HUES6 (cell line): ENCODE results near the gene UBE2S.

ENCODE experiments used
- H3K27ac ChIP-seq: 2 replicates; pipeline ENCODE4 v1.7.0; 2013; ENCODE audit warnings: low read depth, mild to moderate bottlenecking, low read length, inconsistent platforms
- H3K27me3 ChIP-seq: 2 replicates; pipeline ENCODE4 v1.6.1; 2013; ENCODE audit warnings: low read length; ENCODE audit not compliant: control insufficient read depth, insufficient read depth
- H3K36me3 ChIP-seq: 2 replicates; pipeline ENCODE4 v1.6.1; 2013; ENCODE audit warnings: low read length; ENCODE audit not compliant: control insufficient read depth, insufficient read depth
- H3K4me1 ChIP-seq: 2 replicates; pipeline ENCODE4 v1.6.1; 2013; ENCODE audit warnings: low read length; ENCODE audit not compliant: control insufficient read depth, insufficient read depth
- H3K4me3 ChIP-seq: 2 replicates; pipeline ENCODE4 v1.5.1; 2013; ENCODE audit warnings: low read depth, low read length
- H3K9ac ChIP-seq: one replicate; pipeline ENCODE4 v1.6.1; 2013; ENCODE audit warnings: mild to moderate bottlenecking, low read length
- H3K9me3 ChIP-seq: 2 replicates; pipeline ENCODE4 v1.6.1; 2013; ENCODE audit warnings: low read depth, low read length; ENCODE audit not compliant: control insufficient read depth, insufficient read depth

The UBE2S gene

DNA sequence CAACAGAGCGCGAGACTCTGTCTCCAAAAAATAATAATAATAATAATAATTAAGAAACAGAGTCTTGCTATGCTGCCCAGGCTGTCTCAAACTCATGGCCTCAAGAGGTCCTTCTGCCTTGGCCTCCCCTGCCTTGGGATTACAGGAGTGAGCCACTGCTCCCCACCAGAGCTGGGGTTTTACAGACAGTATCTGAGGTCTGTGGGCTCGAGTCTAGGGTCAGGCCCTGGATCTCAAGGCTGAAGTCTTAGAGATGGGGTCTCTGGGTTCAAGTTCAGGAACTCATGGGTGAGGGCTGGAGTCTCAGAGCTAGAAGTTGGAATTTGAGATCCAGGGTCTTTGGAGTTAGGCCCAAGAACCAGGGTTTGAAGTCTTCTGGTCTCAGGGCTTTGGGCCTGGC, 40.8 kb downstream of the UBE2S start:
- Histone ChIP-seq H3K4me1 (peaks cover 27% of the 10 kb centered on the region), H3K4me3 (no peak overlapping the region), H3K27me3 (peaks cover 36% of the 10 kb centered on the region), H3K9me3 (no peaks in the 10 kb centered on the region), H3K9ac (no peak overlapping the region), H3K27ac (no peak overlapping the region), H3K36me3 (no peaks in the 10 kb centered on the region)

DNA sequence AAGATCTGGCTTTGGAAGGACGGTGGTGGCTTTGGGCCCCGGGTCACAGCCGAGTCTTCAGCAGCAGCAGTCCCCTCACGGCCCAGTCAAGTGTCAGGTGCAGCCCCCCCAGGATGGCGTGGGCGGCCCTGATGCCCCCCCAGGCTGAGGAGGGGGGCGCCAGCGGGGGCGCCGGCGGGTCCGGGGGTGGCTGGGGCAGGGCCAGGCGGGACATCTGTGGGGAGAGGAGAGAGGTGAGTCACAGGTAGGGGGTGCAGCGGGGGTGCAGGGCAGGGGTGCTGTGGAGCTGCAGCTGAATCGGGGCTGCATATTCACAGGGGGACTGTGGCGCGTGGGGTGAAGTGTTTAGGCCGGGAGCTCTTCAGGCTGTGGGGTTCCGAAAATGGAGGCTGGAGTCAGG, 41.6 kb downstream of the UBE2S start:
- Histone ChIP-seq H3K4me1 (peaks cover 25% of the 10 kb centered on the region), H3K27me3 (peaks cover 28% of the 10 kb centered on the region), H3K9me3 (no peaks in the 10 kb centered on the region), H3K4me3 (no peak overlapping the region), H3K36me3 (no peaks in the 10 kb centered on the region), H3K9ac (no peak overlapping the region), H3K27ac (no peak overlapping the region)

DNA sequence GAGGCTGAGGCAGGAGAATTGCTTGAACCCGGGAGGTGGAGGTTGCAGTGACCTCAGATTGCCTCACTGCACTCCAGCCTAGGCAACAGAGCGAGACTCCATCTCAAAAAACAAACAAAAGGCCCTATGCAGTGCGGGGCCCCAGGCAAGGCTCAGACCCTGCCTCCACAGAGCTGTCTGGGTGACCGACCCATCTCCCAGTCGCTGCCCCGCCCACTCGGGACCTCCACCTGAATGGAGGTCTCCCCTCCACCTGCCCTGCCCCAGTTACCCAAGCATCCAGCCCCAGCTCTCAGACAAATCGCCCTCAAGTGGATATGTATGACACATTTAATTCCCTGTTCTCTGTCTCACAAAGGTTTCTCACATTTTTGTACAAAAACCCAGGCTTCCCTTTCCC, 42.3 kb downstream of the UBE2S start:
- Histone ChIP-seq H3K27ac (no peak overlapping the region), H3K27me3 (peaks cover 22% of the 10 kb centered on the region), H3K9me3 (no peaks in the 10 kb centered on the region), H3K4me1 (peaks cover 20% of the 10 kb centered on the region), H3K36me3 (no peaks in the 10 kb centered on the region), H3K4me3 (no peak overlapping the region), H3K9ac (no peak overlapping the region)

DNA sequence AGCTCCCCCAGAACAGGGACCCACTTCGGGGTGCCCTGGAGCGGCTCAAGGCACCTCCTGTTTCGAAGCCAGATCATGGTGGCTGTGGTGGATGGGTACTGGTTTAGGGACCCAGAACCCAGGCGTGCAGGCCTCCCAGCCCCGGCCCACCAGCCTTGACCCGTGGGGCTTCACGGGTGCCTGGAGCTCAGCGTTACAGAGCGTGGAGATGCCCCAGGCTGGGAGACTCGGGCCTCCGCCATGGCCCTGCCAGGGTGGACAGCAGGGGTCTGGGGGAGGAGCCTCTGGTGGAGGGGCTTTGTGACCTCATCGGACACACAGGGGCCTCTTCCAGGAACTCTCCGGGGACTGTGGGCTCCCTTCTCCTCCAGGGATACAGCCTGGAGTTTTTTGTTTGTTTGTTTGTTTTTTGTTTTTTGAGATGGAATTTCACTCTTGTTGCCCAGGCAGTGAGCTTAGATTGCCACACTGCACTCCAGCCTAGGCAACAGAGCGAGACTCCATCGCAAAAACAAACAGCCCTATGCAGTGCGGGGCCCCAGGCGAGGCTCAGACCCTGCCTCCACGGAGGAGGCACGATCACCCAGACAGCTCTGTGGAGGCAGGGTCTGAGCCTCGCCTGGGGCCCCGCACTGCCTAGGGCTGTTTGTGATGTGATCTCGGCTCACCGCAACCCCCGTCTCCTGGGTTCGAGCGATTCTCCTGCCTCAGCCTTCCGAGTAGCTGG, 44.4 kb downstream of the UBE2S start, which contains the start of gene GARIN5B:
Gene GARIN5B (minus strand): TSS at position 271 of the 727 bp plus-strand sequence. CDS start 194 bp downstream, at position 77.
- peaks cover 14% of the 10 kb centered on the region for H3K27me3 ChIP-seq
- H3K4me1 ChIP-seq, result peaks cover 12% of the 10 kb centered on the region
- H3K9ac ChIP-seq, result peak within 1 kb of the TSS; percentile 5
- no peaks in the 10 kb centered on the region for H3K36me3 ChIP-seq
- H3K9me3 ChIP-seq, result no peaks in the 10 kb centered on the region
- H3K4me3 ChIP-seq, result no peak within 1 kb of the TSS
- H3K27ac ChIP-seq, result no peak within 1 kb of the TSS

DNA sequence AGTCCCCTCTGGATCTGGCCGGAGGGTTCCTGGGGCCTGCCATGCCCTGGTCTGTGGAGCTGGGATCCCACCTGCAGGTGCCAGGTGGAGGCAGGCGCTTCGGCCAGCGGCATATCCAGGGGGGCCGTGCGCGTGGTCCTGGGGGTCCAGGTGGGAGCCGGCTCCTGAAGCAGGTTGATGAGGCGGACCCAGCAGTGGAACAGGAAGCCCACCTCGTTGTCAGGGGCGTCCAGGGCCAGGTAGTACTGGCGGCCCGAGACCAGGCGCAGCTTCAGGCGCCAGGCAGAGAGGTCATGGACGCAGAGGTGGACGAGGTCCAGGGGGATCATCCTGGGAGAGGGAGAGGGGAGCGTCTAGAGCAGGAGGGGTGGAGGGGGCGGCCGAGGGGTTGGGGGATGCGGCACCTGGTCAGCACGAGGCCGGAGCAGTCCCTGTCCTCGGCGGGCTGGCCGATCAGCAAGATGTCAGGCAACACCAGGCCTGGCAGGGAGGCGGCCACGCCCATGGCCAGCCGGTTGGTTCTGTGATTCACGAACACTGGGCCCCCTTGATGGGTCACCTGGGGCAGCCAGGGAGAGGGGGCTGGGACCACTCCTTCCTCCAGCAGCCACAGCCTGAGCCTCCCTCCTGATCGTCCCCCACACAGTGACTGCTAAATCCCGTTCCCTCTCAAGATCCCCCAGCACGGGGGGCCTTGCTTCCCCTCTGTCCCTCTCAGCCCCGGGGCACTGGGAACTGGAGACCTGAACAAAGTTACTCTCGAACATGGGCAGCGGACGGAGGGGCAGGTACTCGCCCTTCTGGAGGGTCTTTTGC, 45.2 kb downstream of the UBE2S start:
- Histone ChIP-seq H3K27ac (no peak overlapping the region), H3K36me3 (no peaks in the 10 kb centered on the region), H3K9me3 (no peaks in the 10 kb centered on the region), H3K4me1 (peaks cover 12% of the 10 kb centered on the region), H3K9ac (peak overlapping the region; percentile 5), H3K4me3 (no peak overlapping the region), H3K27me3 (peaks cover 14% of the 10 kb centered on the region)

DNA sequence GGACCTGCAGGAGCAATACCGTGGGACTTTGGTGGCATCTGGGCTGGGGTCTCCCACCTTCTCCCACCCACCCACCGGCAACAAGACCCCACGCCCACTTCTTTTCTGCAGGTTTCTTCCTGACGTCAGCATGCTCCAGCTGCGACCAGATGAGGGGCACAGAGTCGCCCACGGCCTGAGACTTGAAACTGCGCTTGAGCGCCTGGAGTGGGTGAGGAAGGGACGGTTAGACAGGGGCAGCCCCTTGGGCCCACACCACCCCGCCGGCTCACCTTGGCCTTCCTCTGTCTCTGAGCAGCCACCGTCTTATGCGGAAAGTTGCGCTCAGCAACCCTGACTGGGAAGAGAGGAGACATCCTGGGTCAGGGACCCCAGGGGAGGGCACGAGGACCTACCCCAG, 46.7 kb downstream of the UBE2S start:
- Histone ChIP-seq H3K9me3 (no peaks in the 10 kb centered on the region), H3K4me3 (no peak overlapping the region), H3K36me3 (no peaks in the 10 kb centered on the region), H3K27ac (no peak overlapping the region), H3K4me1 (peaks cover 10% of the 10 kb centered on the region), H3K9ac (no peak overlapping the region), H3K27me3 (peaks cover 29% of the 10 kb centered on the region)

DNA sequence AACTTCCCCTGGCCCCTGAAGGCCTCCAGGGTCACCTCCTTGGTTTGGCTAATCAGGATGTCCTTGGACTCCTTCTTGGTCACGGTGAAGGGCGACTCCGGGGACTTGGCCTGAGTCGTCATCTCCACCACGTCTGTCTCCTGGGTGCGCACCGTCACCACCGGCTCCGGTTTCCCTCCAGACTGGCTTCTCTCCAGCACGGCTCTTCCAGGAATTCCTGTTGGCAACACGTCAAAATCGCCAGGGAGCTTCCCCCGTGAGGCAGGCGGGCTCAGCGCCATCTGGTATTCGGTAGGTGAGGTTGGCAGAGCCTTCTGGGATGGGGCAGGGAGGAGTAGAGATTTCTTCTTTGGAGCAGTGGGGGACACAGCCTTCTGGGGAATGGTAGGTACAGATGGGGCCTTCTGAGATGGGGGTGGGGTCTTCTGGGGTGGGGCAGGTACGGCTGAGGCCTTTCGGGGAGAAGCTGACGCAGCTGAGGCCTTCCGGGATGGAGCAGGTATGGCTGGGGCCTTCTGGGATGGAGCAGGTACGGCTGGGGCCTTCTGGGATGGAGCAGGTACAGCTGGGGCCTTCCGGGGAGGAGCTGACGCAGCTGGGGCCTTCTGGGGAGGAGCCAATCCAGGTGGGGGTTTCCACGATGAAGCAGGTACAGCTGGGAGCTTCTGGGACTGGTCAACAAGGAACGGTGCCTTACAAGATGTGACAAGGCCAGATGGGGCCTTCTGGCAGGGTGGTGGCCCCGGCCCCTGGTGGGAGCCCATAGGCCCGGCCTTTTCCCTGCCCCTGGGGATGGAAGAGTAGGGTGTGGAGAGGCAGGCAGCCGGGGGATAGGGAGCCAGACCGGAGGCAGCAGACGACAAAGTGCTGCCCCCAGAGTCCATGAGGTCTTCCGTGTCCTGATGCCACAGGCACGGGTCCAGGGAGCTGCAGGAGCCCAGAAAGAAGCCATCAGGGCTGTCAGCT, 48.4 kb downstream of the UBE2S start:
- no peaks in the 10 kb centered on the region for H3K36me3 ChIP-seq
- no peak overlapping the region for H3K4me3 ChIP-seq
- peaks cover 10% of the 10 kb centered on the region for H3K4me1 ChIP-seq
- no peak overlapping the region for H3K27ac ChIP-seq
- peaks cover 44% of the 10 kb centered on the region for H3K27me3 ChIP-seq
- H3K9me3 ChIP-seq, result no peaks in the 10 kb centered on the region
- H3K9ac ChIP-seq, result no peak overlapping the region

DNA sequence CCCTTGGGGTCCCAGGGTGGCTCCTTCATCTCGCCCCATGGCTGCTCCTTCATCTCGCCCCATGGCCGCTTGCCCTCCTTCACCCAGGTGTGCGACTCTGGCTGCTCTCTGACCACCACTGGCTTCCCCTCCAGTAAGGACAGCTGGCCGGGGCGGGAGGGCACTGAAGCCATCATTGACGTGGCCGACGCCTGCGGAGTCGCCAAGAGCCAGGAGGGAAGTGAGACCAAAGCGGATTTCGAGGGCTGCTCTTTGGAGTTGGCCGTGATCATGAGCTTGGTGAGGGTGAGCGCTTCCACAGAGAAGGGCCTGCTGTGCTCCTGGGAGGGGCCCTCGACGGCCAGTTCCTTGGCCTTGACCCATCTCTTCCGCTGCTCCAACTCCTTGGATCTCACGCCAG, 49.1 kb downstream of the UBE2S start:
- no peak overlapping the region for H3K27ac ChIP-seq
- H3K36me3 ChIP-seq, result no peaks in the 10 kb centered on the region
- peaks cover 51% of the 10 kb centered on the region for H3K27me3 ChIP-seq
- H3K9me3 ChIP-seq, result no peaks in the 10 kb centered on the region
- H3K4me1 ChIP-seq, result peaks cover 12% of the 10 kb centered on the region
- no peak overlapping the region for H3K4me3 ChIP-seq
- H3K9ac ChIP-seq, result no peak overlapping the region

DNA sequence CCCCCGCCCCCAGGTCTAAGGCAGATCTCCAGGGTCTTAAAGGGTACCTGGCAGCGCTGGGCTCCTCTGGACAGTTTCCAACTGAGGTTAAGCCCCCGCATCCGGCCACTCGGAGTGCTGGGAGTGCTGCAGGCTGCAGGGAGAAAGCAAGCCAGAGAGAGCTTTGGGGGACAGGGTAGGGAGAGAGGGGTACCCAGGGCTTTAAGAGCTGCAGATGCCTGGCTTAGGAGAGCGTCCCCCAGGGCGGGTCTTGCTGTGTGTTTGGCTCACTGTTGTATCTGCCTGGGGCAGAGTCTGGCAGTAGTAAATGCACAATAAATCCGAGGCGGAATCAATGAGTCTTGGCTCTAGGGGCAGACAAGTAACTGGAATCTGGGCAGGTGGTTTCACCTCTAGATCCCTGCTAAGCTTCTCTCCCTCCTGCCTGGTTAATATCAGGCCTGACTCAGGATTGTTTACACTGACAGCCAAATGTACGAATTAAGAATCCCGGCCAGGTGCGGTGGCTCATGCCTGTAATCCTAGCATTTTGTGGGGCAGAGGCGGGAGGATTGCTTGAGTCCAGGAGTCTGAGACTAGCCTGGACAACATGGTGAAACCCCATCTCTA, 52.3 kb downstream of the UBE2S start:
- Histone ChIP-seq H3K36me3 (no peaks in the 10 kb centered on the region), H3K9me3 (no peaks in the 10 kb centered on the region), H3K4me1 (peaks cover 16% of the 10 kb centered on the region), H3K27me3 (peaks cover 82% of the 10 kb centered on the region), H3K4me3 (peak overlapping the region; percentile 30; the same call in 1 of the 2 replicates), H3K27ac (no peak overlapping the region), H3K9ac (no peak overlapping the region)

DNA sequence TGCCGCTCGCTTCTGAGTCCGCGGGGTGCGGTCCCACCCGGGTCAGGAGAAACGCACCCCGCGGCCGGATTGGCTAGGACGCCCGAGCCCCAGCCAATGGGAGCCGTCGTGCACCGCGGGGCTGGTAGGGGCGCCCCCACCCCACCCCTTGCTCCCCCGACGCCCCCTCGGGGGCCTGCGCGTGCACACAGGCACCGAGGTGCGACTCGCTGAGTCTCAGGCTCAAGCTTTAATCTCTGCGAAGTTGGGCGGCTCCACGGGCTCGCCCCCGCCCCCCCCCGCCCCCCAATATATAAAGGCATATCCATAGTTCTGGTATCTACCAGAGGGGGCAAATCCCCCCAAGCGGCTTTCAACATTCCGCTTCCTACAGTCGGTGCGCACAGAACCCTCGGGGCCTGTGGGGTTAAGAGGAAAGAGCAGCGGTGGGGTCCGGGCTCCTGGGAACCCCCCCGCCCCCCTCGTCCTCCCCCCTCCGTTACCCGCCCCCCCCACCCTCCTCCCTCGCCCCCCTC, 52.8 kb downstream of the UBE2S start, which contains the start of gene COX6B2:
Gene COX6B2 (minus strand): TSS at position 22 of the 515 bp plus-strand sequence. CDS start 198 bp downstream, outside the sequence.
- Histone ChIP-seq H3K9ac (peak within 1 kb of the TSS; percentile 40), H3K9me3 (no peaks in the 10 kb centered on the region), H3K36me3 (no peaks in the 10 kb centered on the region), H3K27ac (no peak within 1 kb of the TSS), H3K4me1 (peaks cover 20% of the 10 kb centered on the region), H3K27me3 (peaks cover 82% of the 10 kb centered on the region), H3K4me3 (peak within 1 kb of the TSS; percentile 71)
